HepG2 (cell line): Measurements from ENCODE around the gene DMRTB1. TPM values are rescaled to one million over a fixed set of nuclear protein-coding genes. Genes with fewer than 3 reads are reported as not detected.

Experiments used
- ATAC-seq: fragments of 200-7000 bp; cut with Tn5 transposase; 3 replicates; pipeline ENCODE4 v1.9.1; 2020; ENCODE audit warnings: mild to moderate bottlenecking, moderate library complexity
- BruUV-seq: library from RNA; stranded (reverse); fragments of 400-500 nt; replicated peaks from 2 replicates; lab custom pipeline; 2021; lab: Mats Ljungman, UMichigan
- CTCF ChIA-PET: fragments of 300-600 bp; formaldehyde crosslinking; extraction: SDS; loops from one replicate; lab custom pipeline; 2021; ENCODE audit warnings: low total read pairs, inconsistent platforms, low intra/inter-chr PET ratio; lab: Yijun Ruan, JAX
- POLR2A ChIA-PET: fragments of 350-600 bp; sonication (Branson Sonifier 250); formaldehyde crosslinking; loops from one replicate; lab custom pipeline; 2020; ENCODE audit warnings: antibody characterized with exemption, inconsistent platforms; lab: Yijun Ruan, JAX
- DNase-seq: peaks from one replicate; pipeline ENCODE4 v3.0.0-alpha.2; 2015; ENCODE audit warnings: low spot score
- FAIRE-seq: peaks from 3 replicates; lab custom pipeline; 2011; peaks lifted over from hg19 to GRCh38; lab: Jason Lieb, UNC
- H2AFZ ChIP-seq: one replicate; pipeline ENCODE4 v1.6.1; 2011; ENCODE audit warnings: low read length, inconsistent platforms
- H3K27ac ChIP-seq: fragments of 300-600 bp; 3 replicates; pipeline ENCODE4 v1.8.0; 2011; ENCODE audit warnings: mixed run types, mild to moderate bottlenecking, mixed read lengths, low read length, inconsistent platforms; ENCODE audit not compliant: insufficient read depth; ENCODE audit errors: extremely low read length
- H3K27me3 ChIP-seq, 2 experiments: fragments of 200-600 bp in 1 of 2; 2 replicates in 1 of 2; 3 replicates in 1 of 2; pipeline versions ENCODE4 v1.6.0 to v1.8.0; 2011; ENCODE audit warnings: low read length in 2 of 2, mild to moderate bottlenecking in 2 of 2, moderate library complexity in 2 of 2, inconsistent platforms in 1 of 2; ENCODE audit not compliant: insufficient read depth in 2 of 2, control insufficient read depth in 1 of 2
- H3K36me3 ChIP-seq, 2 experiments: fragments of 200-600 bp in 1 of 2; replicated peaks in 1 of 2; 2 replicates in 1 of 2; 3 replicates in 1 of 2; pipeline versions ENCODE4 v1.5.1 to v1.8.0; 2011; ENCODE audit warnings: low read length in 2 of 2, inconsistent platforms in 1 of 2; ENCODE audit not compliant: insufficient read depth in 2 of 2, control insufficient read depth in 1 of 2
- H3K4me1 ChIP-seq: 2 replicates; pipeline ENCODE4 v1.5.1; 2012; ENCODE audit warnings: low read length, inconsistent platforms; ENCODE audit not compliant: insufficient read depth
- H3K4me2 ChIP-seq: 2 replicates; pipeline ENCODE4 v1.6.0; 2011; ENCODE audit warnings: low read depth, low read length, inconsistent platforms
- H3K4me3 ChIP-seq, 3 experiments: fragments of 200-600 bp in 1 of 3; sonication (generic), shearing (Covaris generic) in 1 of 3; replicated peaks in 1 of 3; 2 replicates each; pipeline ENCODE4 v1.5.1; 2011 to 2016; ENCODE audit warnings: low read length in 3 of 3, inconsistent platforms in 2 of 3, low read depth in 2 of 3, mild to moderate bottlenecking in 2 of 3, control low read depth in 1 of 3, mixed read lengths in 1 of 3; ENCODE audit not compliant: insufficient read depth in 1 of 3
- H3K79me2 ChIP-seq: one replicate; pipeline ENCODE4 v1.6.1; 2011; ENCODE audit warnings: low read length, inconsistent platforms; ENCODE audit not compliant: insufficient read depth
- H3K9ac ChIP-seq: 2 replicates; pipeline ENCODE4 v1.6.0; 2011; ENCODE audit warnings: mild to moderate bottlenecking, low read depth, low read length, inconsistent platforms; ENCODE audit not compliant: insufficient read depth
- H3K9me3 ChIP-seq: 2 replicates; pipeline ENCODE4 v1.5.1; 2012; ENCODE audit warnings: mild to moderate bottlenecking, low read length
- H4K20me1 ChIP-seq: 2 replicates; pipeline ENCODE4 v1.6.0; 2011; ENCODE audit warnings: inconsistent platforms, mild to moderate bottlenecking, low read length, moderate library complexity; ENCODE audit not compliant: insufficient read depth
- HDAC6 ChIP-seq: fragments of 200-600 bp; sonication (generic); IDR thresholded peaks from 2 replicates; pipeline ENCODE4 v1.7.0; 2017; ENCODE audit warnings: mild to moderate bottlenecking, antibody characterized with exemption, low read length, low read depth
- HMGXB3 ChIP-seq: sonication (generic); formaldehyde crosslinking; IDR thresholded peaks from 2 replicates; pipeline ENCODE4 v1.4.0; 2020; ENCODE audit warnings: missing genetic modification reagents, borderline replicate concordance
- HOXA5 ChIP-seq: sonication (generic); formaldehyde crosslinking; IDR thresholded peaks from 2 replicates; pipeline ENCODE4 v1.4.0; 2020; ENCODE audit warnings: missing genetic modification reagents
- IKZF5 ChIP-seq: IDR thresholded peaks from 2 replicates; pipeline ENCODE4 v1.6.1; 2018; ENCODE audit warnings: missing genetic modification reagents, mild to moderate bottlenecking, missing compliant biosample characterization
- KDM1A ChIP-seq: IDR thresholded peaks from 2 replicates; pipeline ENCODE4 v1.6.1; 2016; ENCODE audit warnings: missing compliant biosample characterization
- PBX3 ChIP-seq: sonication (generic); formaldehyde crosslinking; IDR thresholded peaks from 2 replicates; pipeline ENCODE4 v1.8.1; 2023; ENCODE audit warnings: missing genetic modification reagents, inconsistent platforms, borderline replicate concordance
- RNF219 ChIP-seq: sonication (generic); formaldehyde crosslinking; IDR thresholded peaks from 2 replicates; pipeline ENCODE4 v1.5.0; 2020; ENCODE audit warnings: mild to moderate bottlenecking, missing genetic modification reagents
- SNAPC5 ChIP-seq: sonication (generic); formaldehyde crosslinking; IDR thresholded peaks from 2 replicates; pipeline ENCODE4 v1.8.1; 2023; ENCODE audit warnings: mild to moderate bottlenecking, missing genetic modification reagents, borderline replicate concordance
- TAF15 ChIP-seq: fragments of 200-400 bp; formaldehyde crosslinking; IDR thresholded peaks from one replicate; pipeline ENCODE4 v1.6.1; 2018; ENCODE audit warnings: mild to moderate bottlenecking, low read depth, low read length; ENCODE audit not compliant: poor library complexity, severe bottlenecking
- ZBTB38 ChIP-seq: sonication (generic); formaldehyde crosslinking; IDR thresholded peaks from 2 replicates; pipeline ENCODE4 v1.5.1; 2020; ENCODE audit warnings: mild to moderate bottlenecking, missing genetic modification reagents
- ZGPAT ChIP-seq: IDR thresholded peaks from 2 replicates; pipeline ENCODE4 v1.6.1; 2016; ENCODE audit warnings: mild to moderate bottlenecking
- ZNF260 ChIP-seq: sonication (generic); formaldehyde crosslinking; IDR thresholded peaks from 2 replicates; pipeline ENCODE4 v1.4.0; 2020; ENCODE audit warnings: missing genetic modification reagents, low read depth, mild to moderate bottlenecking, borderline replicate concordance
- ZNF263 ChIP-seq: sonication (generic); formaldehyde crosslinking; IDR thresholded peaks from 2 replicates; pipeline ENCODE4 v1.4.0; 2020; ENCODE audit warnings: missing genetic modification reagents
- ZNF496 ChIP-seq: sonication (generic); formaldehyde crosslinking; IDR thresholded peaks from 2 replicates; pipeline ENCODE4 v1.8.1; 2023; ENCODE audit warnings: mild to moderate bottlenecking, moderate library complexity, missing genetic modification reagents; ENCODE audit not compliant: insufficient replicate concordance
- ZNF792 ChIP-seq: IDR thresholded peaks from 2 replicates; pipeline ENCODE4 v1.6.1; 2016
- WGBS: methylation state at CpG from one replicate; pipeline ENCODE4 v1.1.6; 2017; ENCODE audit warnings: low lambda C conversion rate; 5-methylcytosine and 5-hydroxymethylcytosine counted together
- in situ Hi-C: cut with HindIII; loops from 2 replicates; pipeline ENCODE4 v1.10.0; 2017; ENCODE audit warnings: low pct_unique_long_range_greater_than_20kb; ENCODE audit not compliant: extremely low pct_ligation_motif_present
- intact Hi-C: fragments of 100-400 bp; cut with micrococcal nuclease; formaldehyde crosslinking; loops from one replicate; pipeline ENCODE4 v1.10.0; 2022; ENCODE audit not compliant: unreplicated experiment
- polyA plus RNA-seq, 8 experiments: library from polyadenylated mRNA; depleted of rRNA in 3 of 8; stranded (reverse) in 7 of 8; unstranded in 1 of 8; fragments of >200 nt; fragmentation: Illumina TruSeq in 4 of 8; extraction: Trizol in 4 of 8; gene quantifications; 2 replicates each; pipeline versions ENCODE4 v1.2.1 to v1.2.3, GENCODE V29; 2011 to 2016; ENCODE audit warnings: low read depth in 4 of 8, missing spikeins in 1 of 8, mixed read lengths in 1 of 8; ENCODE audit not compliant: insufficient read depth in 1 of 8
- total RNA-seq, 5 experiments: library from RNA; depleted of rRNA; stranded (reverse); fragments of >200 nt; fragmentation: Illumina TruSeq; extraction: Trizol; gene quantifications; 2 replicates each; pipeline ENCODE4 v1.2.3, GENCODE V29; 2016; ENCODE audit warnings: low read depth in 1 of 5

The DMRTB1 gene
- total and polyA plus RNA-seq, 2 of the 13 experiments (the other 11 are each of a cell fraction or from before 2014, with no cell fraction given): not detected

- no peak overlapping the region for H2AFZ ChIP-seq
- intact Hi-C loops (no loop called here), in situ Hi-C loops (no loop called here)
- H3K9me3 ChIP-seq: no peaks in the 10 kb centered on the region
- FAIRE-seq (no peak), DNase-seq (no peak), ATAC-seq (no peak)
- no peak overlapping the region for H3K27ac ChIP-seq
- H4K20me1 ChIP-seq: no peaks in the 10 kb centered on the region
- 2% methylated on average over 7 of the region's 7 CpGs for WGBS
- H3K4me3 ChIP-seq: no peak overlapping the region
- H3K36me3 ChIP-seq: no peaks in the 10 kb centered on the region
- no peaks in the 10 kb centered on the region for H3K4me1 ChIP-seq
- peaks cover 0 to 33% of the 10 kb centered on the region in 2 experiments; a peak in 4 of 5 replicates for H3K27me3 ChIP-seq
- no peaks in the 10 kb centered on the region for H3K79me2 ChIP-seq
- ChIA-PET CTCF (no interaction called here), POLR2A (no interaction called here)
- BruUV-seq: no TSS peak
- H3K4me2 ChIP-seq: no peak overlapping the region
- no peak overlapping the region for H3K9ac ChIP-seq
- TF ChIP-seq HMGXB3 (CRISPR knock-in tag): no peak
- no peak for TF ChIP-seq ZBTB38 (CRISPR knock-in tag)
- TF ChIP-seq ZNF263 (CRISPR knock-in tag): no peak
- TF ChIP-seq ZNF260 (CRISPR knock-in tag): no peak
- TF ChIP-seq KDM1A (CRISPR knock-in tag): no peak
- TF ChIP-seq HDAC6: no peak
- no peak for TF ChIP-seq PBX3 (CRISPR knock-in tag)
- TF ChIP-seq SNAPC5 (CRISPR knock-in tag): no peak
- no peak for TF ChIP-seq HOXA5 (CRISPR knock-in tag)
- TF ChIP-seq ZGPAT (CRISPR knock-in tag): no peak
- no peak for TF ChIP-seq TAF15
- TF ChIP-seq ZNF496 (CRISPR knock-in tag): no peak
- TF ChIP-seq IKZF5 (CRISPR knock-in tag): no peak
- TF ChIP-seq RNF219: no peak
- no peak for TF ChIP-seq ZNF792
These were observed 16.5 kb downstream of the DMRTB1 start for GRCh38 chr1:53475664-53476063.
